ENCODE measurements around the gene NAXE. TPM values are rescaled to one million over a fixed set of nuclear protein-coding genes. Genes with fewer than 3 reads are reported as not detected.
"Not testable (repeated sequence)": the region's sequence is repeated elsewhere in the genome, so short reads cannot be mapped to it uniquely, and the experiment has no call there.

Gene NAXE
- total RNA-seq, 6 experiments from 2014 or later: 73.9 to 83.9 (median 76.7) TPM

- H3K27me3 Mint-ChIP-seq (ENCODE audit: insufficient read depth): peaks cover 17% of the 10 kb centered on the region
- TF ChIP-seq CTCF (IDR thresholded peaks at IDR 0.05): peak; percentile 80
- no peak overlapping the region for H3K4me3 Mint-ChIP-seq
- H3K9me3 Mint-ChIP-seq: no peaks in the 10 kb centered on the region
- peak; percentile 70 for DNase-seq
- peaks cover 12% of the 10 kb centered on the region for H3K4me1 Mint-ChIP-seq (ENCODE audit: low read depth)
- no peaks in the 10 kb centered on the region for H3K36me3 Mint-ChIP-seq (ENCODE audit: low read depth)
- H3K27ac Mint-ChIP-seq: no peak overlapping the region
Measured at GRCh38 chr1:156608036-156608674, 16.6 kb downstream of the NAXE start.

- H3K27me3 Mint-ChIP-seq (ENCODE audit: insufficient read depth): peaks cover 17% of the 10 kb centered on the region
- no peak overlapping the region for H3K4me3 Mint-ChIP-seq
- H3K4me1 Mint-ChIP-seq (ENCODE audit: low read depth): peaks cover 12% of the 10 kb centered on the region
- H3K36me3 Mint-ChIP-seq (ENCODE audit: low read depth): no peaks in the 10 kb centered on the region
- no peak overlapping the region for H3K27ac Mint-ChIP-seq
- DNase-seq: no peak
- TF ChIP-seq CTCF (IDR thresholded peaks at IDR 0.05): peak; percentile 81
- H3K9me3 Mint-ChIP-seq: no peaks in the 10 kb centered on the region
Measured at GRCh38 chr1:156608981-156609380, 17.4 kb downstream of the NAXE start.

- H3K9me3 Mint-ChIP-seq; DNase-seq; H3K36me3 Mint-ChIP-seq (ENCODE audit: low read depth); H3K27ac Mint-ChIP-seq; H3K4me3 Mint-ChIP-seq: not testable (repeated sequence)
- Mint-ChIP-seq H3K27me3 (ENCODE audit: insufficient read depth) (peaks cover 27% of the 10 kb centered on the region), H3K4me1 (ENCODE audit: low read depth) (peaks cover 12% of the 10 kb centered on the region)
Measured at GRCh38 chr1:156610072-156610471, 18.5 kb downstream of the NAXE start.

GRCh38 chr1:156612666-156613065 lies 21.1 kb downstream of the NAXE start:
- no peak for TF ChIP-seq CTCF (IDR thresholded peaks at IDR 0.05)
- Mint-ChIP-seq H3K9me3 (no peaks in the 10 kb centered on the region), H3K4me1 (ENCODE audit: low read depth) (peaks cover 22% of the 10 kb centered on the region), H3K27ac (no peak overlapping the region), H3K36me3 (ENCODE audit: low read depth) (no peaks in the 10 kb centered on the region), H3K4me3 (no peak overlapping the region), H3K27me3 (ENCODE audit: insufficient read depth) (peaks cover 36% of the 10 kb centered on the region)
- no peak for DNase-seq

GRCh38 chr1:156615946-156616345 lies 24.4 kb downstream of the NAXE start:
- H3K27ac Mint-ChIP-seq: no peak overlapping the region

More at GRCh38 chr1:156615946-156616345, 24.4 kb downstream of the NAXE start:
- DNase-seq: no peak
- Mint-ChIP-seq H3K4me1 (ENCODE audit: low read depth) (peaks cover 10% of the 10 kb centered on the region), H3K4me3 (peak overlapping the region; percentile 7), H3K9me3 (no peaks in the 10 kb centered on the region), H3K27me3 (ENCODE audit: insufficient read depth) (peaks cover 42% of the 10 kb centered on the region), H3K36me3 (ENCODE audit: low read depth) (no peaks in the 10 kb centered on the region)
- TF ChIP-seq CTCF (IDR thresholded peaks at IDR 0.05): no peak

All from HFFc6 (cell line).